Left kidney (tissue), 1 donor: ENCODE results near the gene KRTAP9-1. TPM values are rescaled to one million over a fixed set of nuclear protein-coding genes. Genes with fewer than 3 reads are reported as not detected.

Source experiments
- polyA plus RNA-seq: library from polyadenylated mRNA; unstranded; fragments of 120-200 nt; gene quantifications from one replicate; pipeline ENCODE4 v1.2.1, GENCODE V29; 2013; ENCODE audit not compliant: insufficient read length

Gene KRTAP9-1
- polyA plus RNA-seq, 1 donor, result not detected

Other genes starting within 250 kb of the KRTAP9-1 start
- not detected for gene KRT39, start 222.9 kb upstream of the KRTAP9-1 start, polyA plus RNA-seq
- not detected for gene KRT40, start 205.6 kb upstream of the KRTAP9-1 start, polyA plus RNA-seq
- not detected for gene KRTAP3-3, start 195.7 kb upstream of the KRTAP9-1 start, polyA plus RNA-seq
- not detected for gene KRTAP3-2, start 190.0 kb upstream of the KRTAP9-1 start, polyA plus RNA-seq
- not detected for gene KRTAP3-1, start 180.8 kb upstream of the KRTAP9-1 start, polyA plus RNA-seq
- not detected for gene KRTAP1-5, start 162.7 kb upstream of the KRTAP9-1 start, polyA plus RNA-seq
- gene KRTAP1-4, start 159.7 kb upstream of the KRTAP9-1 start, polyA plus RNA-seq, result not detected
- gene KRTAP1-3, start 155.0 kb upstream of the KRTAP9-1 start, polyA plus RNA-seq, result not detected
- gene KRTAP1-1, start 148.4 kb upstream of the KRTAP9-1 start, polyA plus RNA-seq, result not detected
- gene KRTAP2-1, start 142.6 kb upstream of the KRTAP9-1 start, polyA plus RNA-seq, result not detected
- gene KRTAP2-2, start 134.7 kb upstream of the KRTAP9-1 start, polyA plus RNA-seq, result not detected
- not detected for gene KRTAP2-3, start 129.8 kb upstream of the KRTAP9-1 start, polyA plus RNA-seq
- not detected for gene KRTAP2-4, start 124.0 kb upstream of the KRTAP9-1 start, polyA plus RNA-seq
- not detected for gene KRTAP4-7, start 105.7 kb upstream of the KRTAP9-1 start, polyA plus RNA-seq
- not detected for gene KRTAP4-8, start 91.7 kb upstream of the KRTAP9-1 start, polyA plus RNA-seq
- gene KRTAP4-16, start 87.7 kb upstream of the KRTAP9-1 start, polyA plus RNA-seq, result not detected
- gene KRTAP4-9, start 84.5 kb upstream of the KRTAP9-1 start, polyA plus RNA-seq, result not detected
- not detected for gene KRTAP4-11, start 71.5 kb upstream of the KRTAP9-1 start, polyA plus RNA-seq
- not detected for gene KRTAP4-12, start 65.7 kb upstream of the KRTAP9-1 start, polyA plus RNA-seq
- not detected for gene KRTAP4-6, start 49.3 kb upstream of the KRTAP9-1 start, polyA plus RNA-seq
- not detected for gene KRTAP4-5, start 40.1 kb upstream of the KRTAP9-1 start, polyA plus RNA-seq
- not detected for gene KRTAP4-4, start 29.1 kb upstream of the KRTAP9-1 start, polyA plus RNA-seq
- not detected for gene KRTAP4-3, start 21.7 kb upstream of the KRTAP9-1 start, polyA plus RNA-seq
- not detected for gene KRTAP4-2, start 11.7 kb upstream of the KRTAP9-1 start, polyA plus RNA-seq
- not detected for gene KRTAP4-1, start 5.0 kb upstream of the KRTAP9-1 start, polyA plus RNA-seq
- not detected for gene KRTAP9-2, start 36.8 kb downstream of the KRTAP9-1 start, polyA plus RNA-seq
- gene KRTAP9-3, start 42.6 kb downstream of the KRTAP9-1 start, polyA plus RNA-seq, result not detected
- gene KRTAP9-8, start 48.1 kb downstream of the KRTAP9-1 start, polyA plus RNA-seq, result not detected
- not detected for gene KRTAP9-4, start 59.8 kb downstream of the KRTAP9-1 start, polyA plus RNA-seq
- gene KRTAP9-9, start 65.5 kb downstream of the KRTAP9-1 start, polyA plus RNA-seq, result not detected
- gene KRTAP9-6, start 75.5 kb downstream of the KRTAP9-1 start, polyA plus RNA-seq, result 0.42 TPM
- not detected for gene KRTAP9-7, start 85.8 kb downstream of the KRTAP9-1 start, polyA plus RNA-seq
- not detected for gene KRTAP29-1, start 113.0 kb downstream of the KRTAP9-1 start, polyA plus RNA-seq
- gene KRTAP16-1, start 119.4 kb downstream of the KRTAP9-1 start, polyA plus RNA-seq, result not detected
- gene KRTAP17-1, start 125.8 kb downstream of the KRTAP9-1 start, polyA plus RNA-seq, result not detected
- not detected for gene KRT33A, start 160.9 kb downstream of the KRTAP9-1 start, polyA plus RNA-seq
- gene KRT33B, start 179.9 kb downstream of the KRTAP9-1 start, polyA plus RNA-seq, result not detected
- gene KRT34, start 192.4 kb downstream of the KRTAP9-1 start, polyA plus RNA-seq, result not detected
- not detected for gene KRT31, start 207.7 kb downstream of the KRTAP9-1 start, polyA plus RNA-seq
- not detected for gene KRT37, start 234.7 kb downstream of the KRTAP9-1 start, polyA plus RNA-seq